ENCODE measurements around the gene RNF146.

DNA sequence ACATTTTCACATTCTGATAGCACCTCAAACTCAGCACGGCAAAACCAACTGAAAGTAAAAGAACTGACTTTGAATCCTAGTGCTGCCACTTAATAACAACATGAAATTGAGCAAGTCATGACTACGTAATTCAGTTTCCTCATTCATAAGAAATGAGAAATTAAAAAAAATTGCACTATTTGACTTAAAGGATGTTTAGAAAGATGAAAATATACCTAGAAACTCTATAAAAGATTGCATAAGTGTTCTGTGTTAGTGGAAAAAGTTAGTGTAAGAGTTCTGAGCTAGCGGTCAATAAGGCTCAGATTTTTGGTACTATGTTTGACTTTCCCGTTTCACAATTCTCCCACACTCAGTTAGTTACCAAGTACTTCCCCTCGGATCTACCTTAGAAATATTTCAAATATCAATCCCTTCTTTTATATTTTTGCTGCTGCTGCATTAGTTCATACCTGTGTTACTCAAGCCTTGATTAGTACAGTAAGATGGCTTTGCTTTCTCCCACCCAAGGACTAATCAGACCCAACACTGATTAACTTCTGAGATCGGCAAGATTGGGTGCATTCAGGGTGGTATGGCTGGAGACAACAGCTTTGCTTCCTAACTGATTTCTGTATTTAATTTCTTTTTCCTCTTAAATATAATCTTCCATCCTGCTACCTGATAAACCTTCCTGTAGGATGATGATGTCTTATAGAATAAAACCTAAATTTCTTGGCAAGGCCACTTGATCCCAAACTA lies 50.9 kb downstream of the RNF146 start:
- TF ChIP-seq EZH2phosphoT487 (IDR thresholded peaks at IDR 0.05; ENCODE audit: insufficient read depth, low read depth): no peak
- TF ChIP-seq EZH2 (IDR thresholded peaks at IDR 0.05; ENCODE audit: insufficient read depth, poor library complexity, severe bottlenecking): no peak

Data from GM23248 (cell line).